Measurements from ENCODE around the gene PRTN3.

Gene PRTN3

DNA sequence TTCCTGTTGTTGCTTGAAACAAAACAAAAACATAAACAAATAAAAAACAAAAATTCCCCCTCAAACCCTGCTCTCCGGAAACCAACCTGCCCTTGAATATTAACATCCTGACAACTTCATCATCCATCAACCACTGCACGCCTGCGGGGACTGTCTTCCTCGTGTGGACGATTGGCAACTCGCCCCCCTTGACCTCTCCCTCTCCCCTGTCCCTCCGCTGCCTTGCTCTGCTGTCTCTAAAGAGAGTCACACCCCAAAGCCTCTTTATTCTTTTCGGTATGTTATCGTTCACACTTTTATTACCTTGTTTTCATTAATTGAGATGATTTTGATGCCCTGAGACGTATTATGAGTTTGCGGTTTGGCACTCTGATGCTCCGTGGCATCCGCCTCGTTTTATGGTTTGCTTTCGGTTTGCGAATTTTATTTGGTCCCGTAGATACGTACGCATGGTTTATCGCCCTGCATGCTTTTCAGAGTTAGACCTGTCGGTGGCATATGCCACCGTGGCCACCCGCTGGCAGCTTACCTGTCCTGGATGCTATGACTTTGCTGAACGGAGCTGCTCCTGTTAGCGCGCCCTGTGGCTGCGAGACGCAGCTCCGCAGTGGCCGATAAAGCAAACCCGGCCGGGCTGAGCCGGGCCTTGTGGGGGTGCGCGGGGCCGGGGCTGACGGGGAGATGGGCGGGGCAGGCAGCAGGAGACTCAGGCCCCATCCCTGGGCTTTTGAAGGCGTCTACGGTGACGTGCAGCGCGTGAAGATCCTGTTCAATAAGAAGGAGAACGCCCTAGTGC is 33.0 kb upstream of the PRTN3 start:
- no peak overlapping the region for H3K4me3 ChIP-seq (ENCODE audit: low read depth, low read length)
- DNase-seq (ENCODE audit: low read depth, low spot score), result no peak
- in situ Hi-C loops (cut with HindIII; ENCODE audit: low sequenced_read_pairs), result no loop called here
- TF ChIP-seq, protein P1, sequence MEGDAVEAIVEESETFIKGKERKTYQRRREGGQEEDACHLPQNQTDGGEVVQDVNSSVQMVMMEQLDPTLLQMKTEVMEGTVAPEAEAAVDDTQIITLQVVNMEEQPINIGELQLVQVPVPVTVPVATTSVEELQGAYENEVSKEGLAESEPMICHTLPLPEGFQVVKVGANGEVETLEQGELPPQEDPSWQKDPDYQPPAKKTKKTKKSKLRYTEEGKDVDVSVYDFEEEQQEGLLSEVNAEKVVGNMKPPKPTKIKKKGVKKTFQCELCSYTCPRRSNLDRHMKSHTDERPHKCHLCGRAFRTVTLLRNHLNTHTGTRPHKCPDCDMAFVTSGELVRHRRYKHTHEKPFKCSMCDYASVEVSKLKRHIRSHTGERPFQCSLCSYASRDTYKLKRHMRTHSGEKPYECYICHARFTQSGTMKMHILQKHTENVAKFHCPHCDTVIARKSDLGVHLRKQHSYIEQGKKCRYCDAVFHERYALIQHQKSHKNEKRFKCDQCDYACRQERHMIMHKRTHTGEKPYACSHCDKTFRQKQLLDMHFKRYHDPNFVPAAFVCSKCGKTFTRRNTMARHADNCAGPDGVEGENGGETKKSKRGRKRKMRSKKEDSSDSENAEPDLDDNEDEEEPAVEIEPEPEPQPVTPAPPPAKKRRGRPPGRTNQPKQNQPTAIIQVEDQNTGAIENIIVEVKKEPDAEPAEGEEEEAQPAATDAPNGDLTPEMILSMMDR (IDR thresholded peaks at IDR 0.05; ENCODE audit: low read depth, low read length), result no peak

DNA sequence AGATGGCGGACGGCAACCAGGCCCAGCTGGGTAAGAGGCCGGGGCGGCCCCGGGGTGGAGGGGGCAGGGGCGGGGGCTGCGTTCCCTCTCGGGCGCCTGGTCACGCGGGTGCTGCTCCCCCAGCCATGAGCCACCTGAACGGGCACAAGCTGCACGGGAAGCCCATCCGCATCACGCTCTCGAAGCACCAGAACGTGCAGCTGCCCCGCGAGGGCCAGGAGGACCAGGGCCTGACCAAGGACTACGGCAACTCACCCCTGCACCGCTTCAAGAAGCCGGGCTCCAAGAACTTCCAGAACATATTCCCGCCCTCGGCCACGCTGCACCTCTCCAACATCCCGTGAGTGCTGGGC is 32.4 kb upstream of the PRTN3 start:
- H3K4me3 ChIP-seq (ENCODE audit: low read depth, low read length), result no peak overlapping the region
- in situ Hi-C loops (cut with HindIII; ENCODE audit: low sequenced_read_pairs), result no loop called here
- no peak for DNase-seq (ENCODE audit: low read depth, low spot score)
- TF ChIP-seq, protein P1 (IDR thresholded peaks at IDR 0.05; ENCODE audit: low read depth, low read length), result no peak

DNA sequence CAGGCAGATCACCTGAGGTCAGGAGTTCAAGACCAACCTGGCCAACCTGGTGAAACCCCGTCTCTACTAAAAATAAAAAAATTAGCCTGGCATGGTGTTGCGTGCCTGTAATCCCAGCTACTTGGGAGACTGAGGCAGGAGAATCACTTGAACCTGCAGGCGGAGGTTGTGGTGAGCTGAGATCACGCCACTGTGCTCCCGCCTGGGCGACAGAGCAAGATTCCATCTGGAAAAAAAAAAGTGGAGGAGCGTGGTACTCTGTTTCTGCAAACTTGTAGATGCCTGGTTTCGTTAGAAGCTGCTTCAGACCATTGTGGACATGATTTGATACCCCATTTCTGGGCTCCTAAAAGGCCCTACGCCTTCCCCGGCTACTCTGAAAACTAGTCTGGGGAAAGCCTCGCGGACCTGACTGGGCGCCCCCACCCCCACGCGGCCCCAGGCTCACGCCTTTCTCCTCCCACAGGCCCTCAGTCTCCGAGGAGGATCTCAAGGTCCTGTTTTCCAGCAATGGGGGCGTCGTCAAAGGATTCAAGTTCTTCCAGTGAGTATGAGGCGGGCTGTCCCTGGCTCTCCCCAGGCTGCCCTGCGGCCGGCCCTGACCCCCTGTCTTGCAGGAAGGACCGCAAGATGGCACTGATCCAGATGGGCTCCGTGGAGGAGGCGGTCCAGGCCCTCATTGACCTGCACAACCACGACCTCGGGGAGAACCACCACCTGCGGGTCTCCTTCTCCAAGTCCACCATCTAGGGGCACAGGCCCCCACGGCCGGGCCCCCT is 30.5 kb upstream of the PRTN3 start:
- no peak overlapping the region for H3K4me3 ChIP-seq (ENCODE audit: low read depth, low read length)
- in situ Hi-C loops (cut with HindIII; ENCODE audit: low sequenced_read_pairs), result no loop called here
- TF ChIP-seq, protein P1 (IDR thresholded peaks at IDR 0.05; ENCODE audit: low read depth, low read length), result no peak
- DNase-seq (ENCODE audit: low read depth, low spot score), result no peak

DNA sequence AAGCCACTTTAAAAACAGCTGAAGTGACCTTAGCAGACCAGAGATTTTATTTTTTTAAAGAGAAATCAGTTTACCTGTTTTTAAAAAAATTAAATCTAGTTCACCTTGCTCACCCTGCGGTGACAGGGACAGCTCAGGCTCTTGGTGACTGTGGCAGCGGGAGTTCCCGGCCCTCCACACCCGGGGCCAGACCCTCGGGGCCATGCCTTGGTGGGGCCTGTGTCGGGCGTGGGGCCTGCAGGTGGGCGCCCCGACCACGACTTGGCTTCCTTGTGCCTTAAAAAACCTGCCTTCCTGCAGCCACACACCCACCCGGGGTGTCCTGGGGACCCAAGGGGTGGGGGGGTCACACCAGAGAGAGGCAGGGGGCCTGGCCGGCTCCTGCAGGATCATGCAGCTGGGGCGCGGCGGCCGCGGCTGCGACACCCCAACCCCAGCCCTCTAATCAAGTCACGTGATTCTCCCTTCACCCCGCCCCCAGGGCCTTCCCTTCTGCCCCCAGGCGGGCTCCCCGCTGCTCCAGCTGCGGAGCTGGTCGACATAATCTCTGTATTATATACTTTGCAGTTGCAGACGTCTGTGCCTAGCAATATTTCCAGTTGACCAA is 29.8 kb upstream of the PRTN3 start:
- DNase-seq (ENCODE audit: low read depth, low spot score), result no peak
- in situ Hi-C loops (cut with HindIII; ENCODE audit: low sequenced_read_pairs), result no loop called here
- TF ChIP-seq, protein P1 (IDR thresholded peaks at IDR 0.05; ENCODE audit: low read depth, low read length), result no peak
- no peak overlapping the region for H3K4me3 ChIP-seq (ENCODE audit: low read depth, low read length)

DNA sequence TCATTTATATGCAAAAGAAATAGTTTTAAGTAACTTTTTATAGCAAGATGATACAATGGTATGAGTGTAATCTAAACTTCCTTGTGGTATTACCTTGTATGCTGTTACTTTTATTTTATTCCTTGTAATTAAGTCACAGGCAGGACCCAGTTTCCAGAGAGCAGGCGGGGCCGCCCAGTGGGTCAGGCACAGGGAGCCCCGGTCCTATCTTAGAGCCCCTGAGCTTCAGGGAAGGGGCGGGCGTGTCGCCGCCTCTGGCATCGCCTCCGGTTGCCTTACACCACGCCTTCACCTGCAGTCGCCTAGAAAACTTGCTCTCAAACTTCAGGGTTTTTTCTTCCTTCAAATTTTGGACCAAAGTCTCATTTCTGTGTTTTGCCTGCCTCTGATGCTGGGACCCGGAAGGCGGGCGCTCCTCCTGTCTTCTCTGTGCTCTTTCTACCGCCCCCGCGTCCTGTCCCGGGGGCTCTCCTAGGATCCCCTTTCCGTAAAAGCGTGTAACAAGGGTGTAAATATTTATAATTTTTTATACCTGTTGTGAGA is 29.2 kb upstream of the PRTN3 start:
- no peak for DNase-seq (ENCODE audit: low read depth, low spot score)
- TF ChIP-seq, protein P1 (IDR thresholded peaks at IDR 0.05; ENCODE audit: low read depth, low read length), result no peak
- in situ Hi-C loops (cut with HindIII; ENCODE audit: low sequenced_read_pairs), result no loop called here
- H3K4me3 ChIP-seq (ENCODE audit: low read depth, low read length), result no peak overlapping the region

DNA sequence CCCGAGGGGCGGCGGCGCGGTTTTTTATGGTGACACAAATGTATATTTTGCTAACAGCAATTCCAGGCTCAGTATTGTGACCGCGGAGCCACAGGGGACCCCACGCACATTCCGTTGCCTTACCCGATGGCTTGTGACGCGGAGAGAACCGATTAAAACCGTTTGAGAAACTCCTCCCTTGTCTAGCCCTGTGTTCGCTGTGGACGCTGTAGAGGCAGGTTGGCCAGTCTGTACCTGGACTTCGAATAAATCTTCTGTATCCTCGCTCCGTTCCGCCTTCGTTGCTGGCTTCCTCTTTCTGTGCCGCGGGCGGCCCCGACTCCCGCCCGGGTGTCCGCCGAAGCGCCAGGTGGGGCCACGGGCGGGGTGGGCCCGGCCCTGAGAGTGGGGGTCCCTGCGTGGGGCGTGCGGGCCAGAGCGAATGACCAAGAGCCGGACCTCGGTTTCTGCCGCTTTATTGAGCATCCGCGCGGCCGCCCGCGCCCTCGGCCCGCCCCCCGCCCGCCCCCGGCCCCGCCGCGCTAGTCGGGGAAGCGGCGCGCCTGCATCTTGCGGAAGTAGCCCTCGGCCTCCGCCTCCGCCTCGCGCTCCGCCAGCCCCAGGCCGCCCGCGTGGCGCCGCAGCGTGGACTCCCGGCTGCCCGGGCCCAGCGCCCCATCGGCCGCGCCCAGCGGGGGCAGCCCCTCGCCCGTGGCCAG is 28.6 kb upstream of the PRTN3 start:
- DNase-seq (ENCODE audit: low read depth, low spot score), result no peak
- in situ Hi-C loops (cut with HindIII; ENCODE audit: low sequenced_read_pairs), result no loop called here

More for the DNA sequence above, 28.6 kb upstream of the PRTN3 start:
- no peak overlapping the region for H3K4me3 ChIP-seq (ENCODE audit: low read depth, low read length)
- TF ChIP-seq, protein P1 (IDR thresholded peaks at IDR 0.05; ENCODE audit: low read depth, low read length), result no peak
